Stimulated activated naive CD8-positive, alpha-beta T cell treated with anti-CD3 and anti-CD28 coated beads, Interleukin-15, Interleukin-2, amounts not matched to agents 100 ng/mL and 50 ng/mL, for 24 hours (primary cell): ENCODE measurements around the gene PPARD.

ENCODE experiments used
- H3K27ac Mint-ChIP-seq: one replicate; pipeline ENCODE4 v1.8.0; 2021; ENCODE audit warnings: mild to moderate bottlenecking, mixed read lengths
- H3K27me3 Mint-ChIP-seq: one replicate; pipeline ENCODE4 v1.8.0; 2021; ENCODE audit warnings: mixed read lengths
- H3K36me3 Mint-ChIP-seq: one replicate; pipeline ENCODE4 v1.8.0; 2021; ENCODE audit warnings: low read depth, mixed read lengths
- H3K4me1 Mint-ChIP-seq: one replicate; pipeline ENCODE4 v1.8.0; 2021; ENCODE audit warnings: low read depth, mixed read lengths
- H3K4me3 Mint-ChIP-seq: one replicate; pipeline ENCODE4 v1.8.0; 2021; ENCODE audit warnings: mild to moderate bottlenecking, mixed read lengths
- H3K9me3 Mint-ChIP-seq: one replicate; pipeline ENCODE4 v1.8.0; 2021; ENCODE audit warnings: mixed read lengths

Gene PPARD

DNA sequence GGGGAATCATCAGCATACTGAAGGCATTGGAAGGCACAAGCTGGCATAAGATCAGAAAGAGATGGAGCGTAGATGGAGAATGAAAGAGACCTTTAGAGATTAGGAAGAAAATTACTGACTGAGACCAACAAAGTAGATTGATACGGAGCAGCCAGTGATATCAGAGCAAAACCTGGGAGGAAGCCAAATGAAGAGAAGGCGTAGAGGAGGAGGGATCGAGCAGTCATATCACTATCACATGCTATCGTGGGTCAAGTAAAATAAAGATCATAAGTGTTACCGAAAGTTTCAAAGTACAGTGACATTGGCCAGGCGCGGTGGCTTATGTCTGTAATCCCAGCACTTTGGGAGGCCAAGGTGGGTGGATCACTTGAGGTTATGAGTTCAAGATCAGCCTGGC, 56.2 kb downstream of the PPARD start:
- Mint-ChIP-seq H3K27me3 (no peaks in the 10 kb centered on the region), H3K9me3 (no peaks in the 10 kb centered on the region), H3K27ac (no peak overlapping the region), H3K36me3 (no peaks in the 10 kb centered on the region), H3K4me1 (peaks cover 40% of the 10 kb centered on the region), H3K4me3 (no peak overlapping the region)

DNA sequence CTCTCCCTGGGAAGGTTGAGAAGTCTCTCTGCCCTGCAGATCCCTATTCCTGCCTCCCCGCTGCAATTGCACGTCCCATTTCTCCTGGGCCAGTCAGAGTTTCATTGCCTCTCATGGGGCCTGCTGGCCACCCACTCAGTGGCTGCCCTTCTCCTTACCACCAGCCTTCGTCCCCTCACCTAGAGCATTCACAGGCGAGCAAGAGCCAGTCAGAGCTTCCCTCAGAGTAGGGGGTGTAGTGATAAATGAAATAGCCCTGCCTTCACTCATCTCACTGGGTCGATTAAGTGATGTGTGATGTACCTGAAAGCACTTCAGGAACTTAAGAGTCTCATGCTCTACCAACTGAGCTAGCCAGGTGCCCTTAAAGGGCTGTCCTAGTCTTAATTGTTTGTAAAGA, 57.8 kb downstream of the PPARD start:
- H3K4me1 Mint-ChIP-seq, result peaks cover 24% of the 10 kb centered on the region
- no peak overlapping the region for H3K4me3 Mint-ChIP-seq
- H3K9me3 Mint-ChIP-seq, result no peaks in the 10 kb centered on the region
- H3K36me3 Mint-ChIP-seq, result no peaks in the 10 kb centered on the region
- H3K27me3 Mint-ChIP-seq, result no peaks in the 10 kb centered on the region
- H3K27ac Mint-ChIP-seq, result no peak overlapping the region

DNA sequence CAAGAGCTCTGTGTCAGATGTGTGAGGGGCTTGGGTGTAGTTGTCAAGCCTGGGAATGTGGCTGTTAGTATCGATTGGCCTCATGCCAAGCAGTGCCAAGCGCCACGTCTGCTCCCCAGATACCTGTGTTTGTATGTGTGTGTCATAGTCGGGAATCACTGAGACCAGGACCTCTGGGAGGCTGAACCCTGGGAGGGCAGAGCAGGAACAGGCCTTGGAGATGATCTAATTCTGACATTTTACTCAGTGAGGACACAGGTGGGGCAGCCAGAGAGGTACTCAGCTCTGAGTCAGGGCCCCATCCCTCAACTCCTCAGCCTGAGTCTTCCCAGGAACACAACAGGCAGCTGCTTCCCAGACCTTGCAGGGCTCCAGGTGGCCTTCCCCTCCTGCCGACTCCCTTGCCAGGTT, 58.5 kb downstream of the PPARD start:
- H3K9me3 Mint-ChIP-seq, result no peaks in the 10 kb centered on the region
- peaks cover 20% of the 10 kb centered on the region for H3K4me1 Mint-ChIP-seq
- H3K27me3 Mint-ChIP-seq, result no peaks in the 10 kb centered on the region
- no peak overlapping the region for H3K27ac Mint-ChIP-seq
- no peaks in the 10 kb centered on the region for H3K36me3 Mint-ChIP-seq
- no peak overlapping the region for H3K4me3 Mint-ChIP-seq

DNA sequence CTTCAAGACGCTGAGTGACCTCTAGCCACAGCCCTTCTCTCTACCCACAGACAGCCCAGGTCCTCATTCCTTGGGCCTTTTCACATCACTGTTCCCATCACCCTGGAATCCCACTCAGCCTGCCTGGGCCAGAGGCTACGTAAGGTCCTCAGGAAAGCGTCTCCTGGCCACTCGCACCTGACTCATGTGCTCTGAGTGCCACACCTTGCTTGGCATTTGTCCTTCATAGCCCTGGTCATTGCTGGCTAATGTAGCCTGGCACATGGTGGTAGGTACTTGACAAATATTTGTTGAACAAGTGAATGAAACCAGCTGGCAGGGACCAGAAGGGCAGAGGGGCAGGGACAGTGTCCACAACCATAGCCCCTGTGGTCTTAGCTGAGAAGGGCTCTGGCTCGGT, 59.2 kb downstream of the PPARD start:
- peaks cover 20% of the 10 kb centered on the region for H3K4me1 Mint-ChIP-seq
- no peak overlapping the region for H3K4me3 Mint-ChIP-seq
- H3K9me3 Mint-ChIP-seq, result no peaks in the 10 kb centered on the region
- H3K27ac Mint-ChIP-seq, result peak overlapping the region; percentile 65
- H3K27me3 Mint-ChIP-seq, result no peaks in the 10 kb centered on the region
- no peaks in the 10 kb centered on the region for H3K36me3 Mint-ChIP-seq

DNA sequence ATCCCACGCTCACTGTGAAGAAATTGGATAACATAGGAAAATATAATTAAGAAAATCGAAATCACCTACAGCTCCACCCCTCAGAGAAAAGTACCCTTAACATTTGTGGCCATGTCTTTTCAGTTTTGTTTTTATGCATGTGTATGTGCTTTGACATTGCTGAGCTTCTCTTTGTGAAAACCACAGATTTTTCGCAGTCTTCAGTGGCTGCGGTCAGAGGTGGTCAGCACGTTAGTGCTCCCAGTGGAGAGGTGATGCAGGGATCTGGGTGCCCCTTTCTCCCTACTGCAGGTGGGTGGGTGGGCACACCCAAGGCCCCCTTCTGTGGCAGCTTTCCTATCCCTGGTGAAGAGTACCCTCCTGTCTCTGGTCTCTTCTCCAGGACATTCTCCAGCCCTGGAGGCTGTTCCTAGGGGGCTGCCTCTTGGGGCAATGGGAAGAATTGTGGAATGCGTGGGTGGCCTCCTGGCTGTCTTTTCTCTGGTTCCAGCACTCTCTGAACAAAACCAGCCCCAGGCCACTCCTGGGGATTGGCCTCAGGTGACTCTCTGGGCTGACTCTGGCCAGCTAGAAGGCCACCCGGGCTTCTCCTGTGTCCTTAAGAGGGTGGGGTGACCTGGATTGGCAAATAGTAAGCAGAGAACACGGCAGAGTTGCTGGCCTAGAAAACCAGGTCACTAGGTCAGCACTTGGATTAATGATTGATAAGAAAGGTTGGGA, 59.9 kb downstream of the PPARD start:
- Mint-ChIP-seq H3K4me1 (peaks cover 16% of the 10 kb centered on the region), H3K9me3 (no peaks in the 10 kb centered on the region), H3K27ac (no peak overlapping the region), H3K36me3 (no peaks in the 10 kb centered on the region), H3K27me3 (no peaks in the 10 kb centered on the region), H3K4me3 (no peak overlapping the region)

DNA sequence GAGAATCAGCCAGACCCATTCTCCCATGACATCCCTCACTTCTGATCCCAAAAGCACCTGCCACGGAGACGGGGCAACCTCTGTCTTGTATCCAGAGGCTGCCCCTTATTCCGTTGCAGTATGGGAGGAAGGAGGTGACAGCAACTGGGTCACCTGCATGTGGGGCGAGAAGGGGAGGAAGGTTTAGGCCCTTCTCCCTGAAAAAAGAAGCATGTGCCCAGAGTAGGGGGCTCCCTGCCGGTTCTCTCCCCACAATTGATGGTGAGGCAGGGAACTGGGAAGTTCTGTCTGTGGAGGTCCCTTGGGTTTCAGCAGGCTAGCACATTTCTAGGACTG, 60.5 kb downstream of the PPARD start:
- Mint-ChIP-seq H3K36me3 (no peaks in the 10 kb centered on the region), H3K4me1 (peaks cover 16% of the 10 kb centered on the region), H3K9me3 (no peaks in the 10 kb centered on the region), H3K27me3 (no peaks in the 10 kb centered on the region), H3K4me3 (no peak overlapping the region), H3K27ac (no peak overlapping the region)

DNA sequence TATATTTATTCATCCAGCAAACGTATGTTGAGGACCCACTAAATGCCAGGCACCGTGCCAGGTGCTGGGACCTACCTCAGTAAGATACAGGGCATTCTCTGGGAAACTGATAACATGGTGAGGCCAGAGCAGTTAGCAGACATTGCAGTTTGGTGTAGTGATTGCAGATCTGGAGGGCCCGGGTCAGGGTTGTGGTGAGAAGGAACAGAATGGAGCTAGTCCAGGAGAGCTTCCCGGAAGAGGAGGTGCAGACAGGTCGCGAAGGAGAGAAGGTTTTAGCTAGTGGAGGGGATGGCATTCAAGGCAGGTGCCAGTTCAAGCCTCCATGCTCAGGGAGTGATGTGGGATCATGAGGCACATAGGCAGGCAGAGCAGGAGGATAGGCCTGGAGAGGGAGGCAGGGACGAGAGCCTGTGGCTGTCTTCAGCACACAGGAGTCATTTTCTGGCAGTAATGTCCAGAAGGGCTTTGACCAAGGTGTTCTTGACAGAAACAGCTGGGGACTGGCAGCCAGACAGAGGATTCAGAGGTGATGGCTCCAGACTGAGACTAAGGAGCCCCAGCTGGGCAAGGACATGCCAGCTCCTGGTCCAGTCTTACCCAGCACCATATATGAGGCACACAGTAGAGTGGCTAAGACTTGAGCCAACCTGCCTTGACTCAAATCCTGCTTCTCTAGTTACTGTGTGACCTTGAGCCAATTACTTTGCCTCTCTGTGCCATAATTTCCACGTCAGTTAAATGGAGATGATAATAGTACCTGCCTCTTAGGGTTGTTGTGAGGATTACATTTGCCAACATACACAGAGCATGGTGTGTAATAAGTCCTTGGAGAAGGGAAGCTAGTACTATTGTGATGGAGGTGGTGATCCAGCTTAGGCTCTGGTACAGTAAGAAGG, 61.4 kb downstream of the PPARD start:
- Mint-ChIP-seq H3K4me3 (no peak overlapping the region), H3K36me3 (no peaks in the 10 kb centered on the region), H3K4me1 (peaks cover 16% of the 10 kb centered on the region), H3K9me3 (no peaks in the 10 kb centered on the region), H3K27me3 (no peaks in the 10 kb centered on the region), H3K27ac (no peak overlapping the region)

DNA sequence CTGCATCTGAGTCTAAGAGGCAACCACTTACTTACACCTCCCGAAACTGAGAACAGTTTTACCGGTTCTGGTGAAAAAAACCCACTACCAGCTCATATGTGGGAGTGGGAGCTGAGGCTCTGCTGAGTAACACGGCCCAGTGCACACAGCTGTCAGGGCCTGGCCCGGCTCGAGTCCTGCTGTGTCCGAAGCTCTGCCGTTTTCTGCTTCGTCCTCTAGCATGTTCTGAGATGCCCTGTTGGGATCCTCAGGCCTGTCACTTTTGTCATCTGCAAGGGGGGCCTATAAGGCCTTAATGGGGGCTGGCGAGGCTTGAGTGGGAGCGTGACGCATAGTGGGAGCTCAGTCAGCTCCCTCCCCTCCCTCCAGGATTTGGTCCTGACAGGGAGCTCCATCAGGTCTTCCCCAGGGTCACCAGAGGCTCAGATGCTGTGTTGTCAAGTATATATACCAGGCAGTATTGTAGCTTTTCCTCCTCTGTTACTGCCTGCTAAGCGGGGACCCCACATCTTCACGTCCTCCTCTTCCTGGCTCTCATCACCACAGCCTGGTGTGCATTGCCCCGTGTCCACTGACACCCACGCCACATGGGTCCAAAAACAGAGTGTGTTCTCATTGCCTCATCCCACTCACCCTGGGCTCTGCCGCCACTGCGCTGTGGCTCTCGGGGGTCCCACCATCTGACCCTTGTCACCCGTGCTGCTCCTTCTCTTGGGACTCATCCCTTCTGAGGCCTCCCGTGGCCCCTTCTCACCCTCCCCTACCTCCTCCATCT, 64.5 kb downstream of the PPARD start:
- H3K27me3 Mint-ChIP-seq, result no peaks in the 10 kb centered on the region
- no peak overlapping the region for H3K27ac Mint-ChIP-seq
- no peaks in the 10 kb centered on the region for H3K36me3 Mint-ChIP-seq
- no peak overlapping the region for H3K4me3 Mint-ChIP-seq
- no peaks in the 10 kb centered on the region for H3K9me3 Mint-ChIP-seq
- H3K4me1 Mint-ChIP-seq, result peaks cover 27% of the 10 kb centered on the region

DNA sequence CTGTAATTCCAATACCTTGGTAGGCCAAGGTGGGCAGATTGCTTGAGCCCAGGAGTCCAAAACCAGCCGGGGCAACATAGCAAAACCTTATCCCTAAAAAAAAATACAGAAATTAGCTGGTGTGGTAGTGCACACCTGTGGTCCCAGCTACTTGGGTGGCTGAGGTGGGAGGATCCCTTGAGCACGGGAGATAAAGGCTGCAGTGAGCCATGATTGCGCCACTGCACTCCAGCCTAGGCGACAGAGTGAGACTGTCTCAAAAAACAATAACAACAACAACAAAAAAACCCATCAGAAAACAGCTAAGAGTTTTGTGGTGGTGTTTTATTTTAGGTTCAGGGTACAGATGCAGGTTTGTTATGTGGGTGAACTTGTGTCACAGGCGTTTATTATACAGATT, 66.9 kb downstream of the PPARD start:
- Mint-ChIP-seq H3K36me3 (peaks cover 13% of the 10 kb centered on the region), H3K27ac (no peak overlapping the region), H3K4me1 (peaks cover 20% of the 10 kb centered on the region), H3K27me3 (no peaks in the 10 kb centered on the region), H3K4me3 (no peak overlapping the region), H3K9me3 (no peaks in the 10 kb centered on the region)

DNA sequence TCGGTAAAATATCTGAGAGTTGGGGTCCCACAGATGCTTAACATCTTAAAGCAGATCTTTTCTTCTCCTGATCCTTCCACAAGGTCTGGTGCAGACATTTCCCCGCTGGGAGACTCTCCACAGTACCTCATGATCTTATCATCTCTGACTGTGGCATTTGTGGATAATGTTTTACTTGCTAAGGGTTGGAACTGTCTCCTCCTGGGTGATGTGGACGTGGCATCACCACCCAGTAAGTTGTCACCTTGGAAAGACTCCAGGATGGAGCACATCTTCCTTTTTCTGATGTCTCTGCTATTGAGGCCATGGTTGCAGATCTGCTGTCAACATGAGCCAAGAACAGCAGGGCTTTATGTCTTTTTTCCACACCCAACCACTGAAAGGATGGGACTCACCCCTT, 67.8 kb downstream of the PPARD start:
- Mint-ChIP-seq H3K27ac (peak overlapping the region; percentile 21), H3K4me3 (peak overlapping the region; percentile 9), H3K9me3 (no peaks in the 10 kb centered on the region), H3K4me1 (peaks cover 20% of the 10 kb centered on the region), H3K36me3 (peaks cover 13% of the 10 kb centered on the region), H3K27me3 (no peaks in the 10 kb centered on the region)

DNA sequence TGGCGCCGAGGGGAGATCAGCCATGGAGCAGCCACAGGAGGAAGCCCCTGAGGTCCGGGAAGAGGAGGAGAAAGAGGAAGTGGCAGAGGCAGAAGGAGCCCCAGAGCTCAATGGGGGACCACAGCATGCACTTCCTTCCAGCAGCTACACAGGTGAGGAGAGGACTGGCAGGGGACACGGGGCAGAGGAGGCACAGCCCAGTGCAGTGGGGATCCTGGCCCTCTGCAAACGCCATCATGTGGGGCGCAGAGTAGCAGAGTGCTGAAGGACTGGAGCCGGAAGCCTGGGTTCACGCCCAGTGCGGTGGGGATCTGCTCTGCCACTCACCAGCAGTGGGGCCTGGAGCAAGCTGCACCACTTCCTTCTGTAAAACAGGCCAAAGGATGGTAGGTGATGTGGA, 68.7 kb downstream of the PPARD start:
- Mint-ChIP-seq H3K27ac (peak overlapping the region; percentile 80), H3K27me3 (no peaks in the 10 kb centered on the region), H3K4me3 (peak overlapping the region; percentile 21), H3K9me3 (no peaks in the 10 kb centered on the region), H3K4me1 (peaks cover 20% of the 10 kb centered on the region), H3K36me3 (peaks cover 18% of the 10 kb centered on the region)

DNA sequence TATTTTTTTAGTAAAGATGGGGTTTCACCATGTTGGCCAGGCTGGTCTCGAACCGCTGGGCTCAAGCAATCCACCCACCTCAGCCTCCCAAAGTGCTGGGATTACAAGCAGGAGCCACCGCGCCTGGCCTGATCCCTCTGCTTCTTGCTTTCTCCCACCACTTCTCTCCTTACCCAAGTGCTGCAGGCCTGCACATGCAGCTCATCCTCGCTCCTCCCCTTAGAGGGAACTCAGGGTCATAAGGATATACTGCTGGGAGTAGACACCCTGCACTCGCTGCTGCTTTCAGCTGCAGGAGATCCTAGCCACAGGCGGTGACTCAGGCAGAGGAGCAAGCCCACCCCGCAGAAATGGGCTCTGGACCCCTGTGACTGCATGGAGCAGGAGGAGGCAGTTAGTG, 69.7 kb downstream of the PPARD start:
- Mint-ChIP-seq H3K27ac (no peak overlapping the region), H3K27me3 (no peaks in the 10 kb centered on the region), H3K4me3 (no peak overlapping the region), H3K36me3 (peaks cover 24% of the 10 kb centered on the region), H3K9me3 (no peaks in the 10 kb centered on the region), H3K4me1 (peaks cover 20% of the 10 kb centered on the region)

DNA sequence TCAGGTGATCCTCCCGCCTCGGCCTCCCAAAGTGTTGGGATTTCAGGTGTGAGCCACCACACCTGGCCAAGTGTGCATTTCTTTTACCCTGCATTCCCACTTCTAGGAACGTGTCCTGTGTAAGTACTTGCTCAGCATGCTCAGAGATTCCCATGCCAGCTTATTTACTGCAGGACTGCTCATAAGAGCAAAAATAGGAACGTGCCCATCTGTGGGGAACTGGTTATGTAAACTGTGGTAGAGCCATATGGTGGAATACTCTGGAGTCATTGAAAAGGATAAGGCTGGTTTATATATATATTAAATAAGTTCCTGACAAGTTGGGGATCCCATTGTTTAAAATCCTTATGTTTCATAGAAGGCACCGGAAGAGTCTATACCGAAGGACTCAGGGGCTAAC, 71.6 kb downstream of the PPARD start:
- Mint-ChIP-seq H3K4me3 (no peak overlapping the region), H3K9me3 (no peaks in the 10 kb centered on the region), H3K36me3 (peaks cover 33% of the 10 kb centered on the region), H3K27me3 (no peaks in the 10 kb centered on the region), H3K27ac (no peak overlapping the region), H3K4me1 (peaks cover 34% of the 10 kb centered on the region)

DNA sequence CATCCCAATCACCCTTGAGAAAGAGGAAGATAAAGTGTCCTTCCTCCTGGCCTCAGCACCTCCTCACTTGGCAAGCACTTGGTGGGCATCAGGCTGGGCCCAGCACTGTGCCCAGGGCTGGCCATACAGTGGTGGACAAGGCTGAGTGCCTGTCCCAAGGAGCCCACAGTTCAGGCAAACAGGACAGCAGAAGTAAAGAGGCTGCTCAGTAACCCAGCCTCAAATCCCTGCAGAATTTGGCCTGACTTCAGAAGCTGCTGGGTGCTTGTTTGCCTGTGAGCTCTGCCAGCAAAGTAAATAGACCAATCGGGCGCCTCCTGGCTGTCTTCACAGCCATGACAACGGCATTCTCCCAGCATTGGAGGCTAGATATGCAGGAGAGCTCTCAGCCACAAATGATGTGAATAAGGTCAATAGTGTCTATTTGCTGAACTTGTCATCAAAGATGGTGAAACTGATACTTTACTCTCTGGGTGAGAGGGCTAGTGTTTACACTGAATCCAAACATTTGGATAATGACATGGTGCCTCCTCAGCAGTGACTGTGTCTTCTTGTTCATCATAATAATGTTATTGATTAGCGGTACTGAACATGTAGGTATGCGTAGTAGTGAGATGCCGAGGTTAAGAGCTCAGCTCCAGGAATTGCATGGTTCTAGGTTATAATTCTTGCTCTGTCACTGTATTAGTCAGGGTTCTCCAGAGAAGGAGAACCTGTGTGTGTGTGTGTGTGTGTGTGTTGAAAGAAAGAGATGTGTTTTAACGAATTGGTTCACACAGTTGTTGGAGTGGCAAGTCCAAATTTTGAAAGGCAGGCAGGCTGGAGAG, 72.9 kb downstream of the PPARD start:
- Mint-ChIP-seq H3K4me1 (peaks cover 38% of the 10 kb centered on the region), H3K27ac (no peak overlapping the region), H3K9me3 (no peaks in the 10 kb centered on the region), H3K4me3 (no peak overlapping the region), H3K36me3 (peaks cover 33% of the 10 kb centered on the region), H3K27me3 (no peaks in the 10 kb centered on the region)
